Kidney (tissue), 14 donors: Measurements from ENCODE around the gene PGLYRP1. TPM values are rescaled to one million over a fixed set of nuclear protein-coding genes. Genes with fewer than 3 reads are reported as not detected.

Source experiments
- DNase-seq, 5 donors: peaks; one replicate each; pipeline ENCODE4 v3.0.0-alpha.2; 2013 to 2020
- FAIRE-seq: peaks from 2 replicates; lab custom pipeline; 2012; peaks lifted over from hg19 to GRCh38; lab: Jason Lieb, UNC
- H3K27ac ChIP-seq, 2 donors: one replicate each; pipeline ENCODE4 v1.7.0; 2013; ENCODE audit warnings: low read depth in 2 of 2, low read length in 2 of 2, inconsistent platforms in 1 of 2
- H3K27me3 ChIP-seq: one replicate; pipeline ENCODE4 v1.7.1; 2013; ENCODE audit warnings: low read length, inconsistent platforms; ENCODE audit not compliant: control insufficient read depth, insufficient read depth
- H3K36me3 ChIP-seq, 3 donors: one replicate each; pipeline versions ENCODE4 v1.7.0 to v1.7.1; 2013; ENCODE audit warnings: low read length in 3 of 3, control low read depth in 1 of 3, inconsistent platforms in 1 of 3; ENCODE audit not compliant: insufficient read depth in 3 of 3, control insufficient read depth in 2 of 3
- H3K4me1 ChIP-seq, 3 donors: one replicate each; pipeline versions ENCODE4 v1.7.0 to v1.7.1; 2013; ENCODE audit warnings: low read length in 3 of 3, inconsistent platforms in 1 of 3, low read depth in 1 of 3; ENCODE audit not compliant: control insufficient read depth in 2 of 3, insufficient read depth in 2 of 3
- H3K4me3 ChIP-seq, 3 donors: one replicate each; pipeline versions ENCODE4 v1.7.0 to v1.8.1; 2013; ENCODE audit warnings: low read length in 3 of 3, control low read depth in 1 of 3, inconsistent platforms in 1 of 3
- H3K9ac ChIP-seq, 3 donors: one replicate each; pipeline versions ENCODE4 v1.7.0 to v1.7.1; 2013; ENCODE audit warnings: low read length in 3 of 3, control low read depth in 1 of 3, inconsistent platforms in 1 of 3
- H3K9me3 ChIP-seq, 3 donors: one replicate each; pipeline versions ENCODE4 v1.7.0 to v1.7.1; 2013; ENCODE audit warnings: low read length in 3 of 3, control low read depth in 1 of 3, inconsistent platforms in 1 of 3; ENCODE audit not compliant: control insufficient read depth in 2 of 3, insufficient read depth in 1 of 3
- intact Hi-C: fragments of 100-400 bp; cut with DNase I; formaldehyde crosslinking; loops from one replicate; pipeline ENCODE4 v1.11.1; 2022
- polyA plus RNA-seq: library from polyadenylated mRNA; stranded (reverse); fragments of 350-450 nt; fragmentation: Illumina TruSeq; extraction: RNeasy Lipid Tissue Mini Kit (QIAGEN cat#74804); gene quantifications from one replicate; pipeline ENCODE4 v1.2.3, GENCODE V29; 2014; ENCODE audit warnings: low read depth, low replicate concordance; ENCODE audit not compliant: insufficient read depth
- total RNA-seq: library from RNA; stranded (reverse); fragmentation: NEBNext Ultra II Directional; extraction: Animal tissue kit (Norgen Biotek cat#: 25700); gene quantifications from one replicate; pipeline ENCODE4 v1.2.1, GENCODE V29; 2021
- TF ChIP-seq, protein P1 (sequence below): IDR thresholded peaks from 3 replicates; pipeline ENCODE4 v1.5.1; 2012; ENCODE audit warnings: mild to moderate bottlenecking, moderate library complexity, borderline replicate concordance; ENCODE audit not compliant: insufficient read depth; ENCODE audit errors: extremely low read depth
- donor health status: control.
- donor health status: control.
- donor health status: control.
- donor health status: control.
- donor health status: control.
- donor health status: DM: yes; HTN: yes; CAD: no.
- donor health status: Normal renal cell carcinoma (clear cell type).

The PGLYRP1 gene
- total and polyA plus RNA-seq, 2 donors from 2014 or later = not detected

DNA sequence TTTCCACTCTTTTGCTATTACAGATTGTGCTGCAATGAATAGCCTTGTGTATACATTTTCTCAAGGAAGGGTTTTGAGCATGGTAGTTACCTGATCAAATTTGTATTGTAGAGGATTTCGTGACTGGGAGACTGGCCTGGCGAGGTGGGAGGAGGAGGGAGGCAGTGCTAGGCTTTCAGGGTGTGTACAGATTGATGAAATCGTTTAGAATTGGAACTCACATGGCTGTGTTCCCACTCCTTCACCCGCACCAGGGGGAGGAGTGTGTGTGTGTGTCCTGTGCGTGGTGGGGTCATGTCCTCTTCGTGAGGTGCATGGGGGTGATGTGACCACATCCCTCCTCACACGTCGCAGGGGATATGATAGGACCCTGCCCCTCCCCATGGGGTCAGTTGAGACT is 8.3 kb downstream of the PGLYRP1 start:
- H3K27me3 ChIP-seq = peaks cover 7% of the 10 kb centered on the region
- no peak for FAIRE-seq
- intact Hi-C loops = no loop called here
- no peak overlapping the region for H3K27ac ChIP-seq
- peak overlapping the region in 1 of 3 donors; percentile 35 for H3K9ac ChIP-seq
- H3K4me3 ChIP-seq = peak overlapping the region in 1 of 3 donors; percentile 39
- H3K36me3 ChIP-seq = no peaks in the 10 kb centered on the region
- TF ChIP-seq, protein P1, sequence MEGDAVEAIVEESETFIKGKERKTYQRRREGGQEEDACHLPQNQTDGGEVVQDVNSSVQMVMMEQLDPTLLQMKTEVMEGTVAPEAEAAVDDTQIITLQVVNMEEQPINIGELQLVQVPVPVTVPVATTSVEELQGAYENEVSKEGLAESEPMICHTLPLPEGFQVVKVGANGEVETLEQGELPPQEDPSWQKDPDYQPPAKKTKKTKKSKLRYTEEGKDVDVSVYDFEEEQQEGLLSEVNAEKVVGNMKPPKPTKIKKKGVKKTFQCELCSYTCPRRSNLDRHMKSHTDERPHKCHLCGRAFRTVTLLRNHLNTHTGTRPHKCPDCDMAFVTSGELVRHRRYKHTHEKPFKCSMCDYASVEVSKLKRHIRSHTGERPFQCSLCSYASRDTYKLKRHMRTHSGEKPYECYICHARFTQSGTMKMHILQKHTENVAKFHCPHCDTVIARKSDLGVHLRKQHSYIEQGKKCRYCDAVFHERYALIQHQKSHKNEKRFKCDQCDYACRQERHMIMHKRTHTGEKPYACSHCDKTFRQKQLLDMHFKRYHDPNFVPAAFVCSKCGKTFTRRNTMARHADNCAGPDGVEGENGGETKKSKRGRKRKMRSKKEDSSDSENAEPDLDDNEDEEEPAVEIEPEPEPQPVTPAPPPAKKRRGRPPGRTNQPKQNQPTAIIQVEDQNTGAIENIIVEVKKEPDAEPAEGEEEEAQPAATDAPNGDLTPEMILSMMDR = no peak
- peak in 1 of 5 donors; percentile 52 for DNase-seq
- H3K4me1 ChIP-seq = peaks cover 0 to 16% (median 0%) of the 10 kb centered on the region in 3 donors
- no peaks in the 10 kb centered on the region for H3K9me3 ChIP-seq

DNA sequence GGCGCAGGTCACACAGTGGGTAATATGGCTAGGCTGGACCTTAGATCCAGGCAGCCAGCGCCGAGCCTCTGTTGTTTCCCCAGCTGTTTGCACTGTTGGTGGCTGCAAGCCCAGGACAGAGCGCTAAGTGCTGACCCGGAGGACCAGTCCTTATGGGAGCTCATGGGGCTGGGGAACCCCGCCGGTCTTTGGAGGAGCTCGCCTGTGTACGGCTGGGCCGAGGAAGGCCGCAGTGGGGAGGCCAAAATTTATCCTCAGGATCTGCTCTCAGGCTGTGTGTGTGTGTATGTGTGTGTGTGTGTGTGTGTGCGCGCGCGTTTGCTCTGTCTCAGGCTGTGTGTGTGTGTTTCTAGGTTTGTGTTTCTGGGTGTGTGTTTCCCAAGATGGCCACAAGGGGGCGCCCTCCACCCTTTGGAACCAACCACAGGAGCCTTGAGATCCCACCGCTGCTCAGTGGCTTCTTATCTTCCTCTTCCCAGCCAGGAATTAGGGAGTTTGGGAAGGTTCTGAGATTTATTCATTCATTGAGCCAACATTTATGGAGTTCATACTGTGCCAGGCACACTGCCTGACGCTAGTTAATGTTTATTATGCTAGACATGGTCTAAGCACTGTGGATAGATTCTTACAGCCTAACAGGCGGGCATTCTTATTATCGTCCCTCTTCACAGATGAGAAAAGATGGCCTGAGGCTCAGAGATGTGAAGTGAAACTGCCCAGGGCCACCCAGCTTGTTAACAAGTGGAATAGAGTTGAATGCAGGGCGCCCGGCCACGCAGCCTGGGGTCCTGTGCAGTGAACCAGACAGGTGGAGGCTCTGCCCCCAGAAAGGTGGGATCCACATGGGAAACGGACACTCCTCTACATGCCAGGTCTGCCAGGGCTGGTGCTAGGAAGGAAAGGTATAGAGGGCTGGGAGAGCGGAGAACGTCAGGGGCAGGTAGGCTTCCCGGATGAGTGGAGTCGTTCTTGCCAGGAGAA is 13.0 kb downstream of the PGLYRP1 start:
- no peak overlapping the region for H3K27ac ChIP-seq
- intact Hi-C loops = no loop called here
- peaks cover 3% of the 10 kb centered on the region for H3K27me3 ChIP-seq
- TF ChIP-seq, protein P1 = peak; percentile 66
- FAIRE-seq (no peak), DNase-seq (peak; percentile 65 to 82 (median 74))
- H3K9me3 ChIP-seq = no peaks in the 10 kb centered on the region
- H3K4me3 ChIP-seq = no peak overlapping the region
- peaks cover 0 to 4% (median 0%) of the 10 kb centered on the region in 3 donors for H3K4me1 ChIP-seq
- no peak overlapping the region for H3K9ac ChIP-seq
- no peaks in the 10 kb centered on the region for H3K36me3 ChIP-seq

DNA sequence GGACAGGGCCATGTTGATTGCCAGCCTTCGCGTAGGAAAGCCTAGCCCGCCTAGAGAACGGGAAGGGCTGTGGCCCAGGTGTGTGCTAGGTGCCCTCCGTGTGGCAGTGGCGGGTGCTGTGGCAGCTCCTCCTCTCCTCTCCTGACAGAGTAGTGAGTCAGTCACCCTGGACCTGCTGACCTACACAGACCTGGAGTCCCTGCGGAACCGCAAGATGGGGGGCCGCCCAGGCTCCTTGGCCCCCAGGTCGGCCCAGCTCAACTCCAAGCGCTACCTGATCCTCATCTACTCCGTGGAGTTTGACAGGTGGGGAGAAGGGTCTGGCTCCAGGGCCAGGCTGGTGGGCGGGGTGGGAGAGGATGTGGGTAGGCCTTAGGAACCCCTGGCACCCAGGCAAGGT is 16.4 kb downstream of the PGLYRP1 start:
- no peaks in the 10 kb centered on the region for H3K9me3 ChIP-seq
- TF ChIP-seq, protein P1 = no peak
- H3K36me3 ChIP-seq = peaks cover 0 to 3% (median 0%) of the 10 kb centered on the region in 3 donors
- FAIRE-seq (no peak), DNase-seq (peak in 1 of 5 donors; percentile 51)
- no peaks in the 10 kb centered on the region for H3K4me1 ChIP-seq
- intact Hi-C loops = no loop called here
- no peaks in the 10 kb centered on the region for H3K27me3 ChIP-seq
- H3K27ac ChIP-seq = no peak overlapping the region
- no peak overlapping the region for H3K4me3 ChIP-seq
- no peak overlapping the region for H3K9ac ChIP-seq
